HG02840 (cell line): Measurements from ENCODE around the gene MYO10.

Experiments used
- ATAC-seq: cut with Tn5 transposase; IDR thresholded peaks from one replicate; pipeline ENCODE4 v1.9.1; 2021; ENCODE audit warnings: mild to moderate bottlenecking, moderate library complexity, moderate number of reproducible peaks; ENCODE audit not compliant: unreplicated experiment, low FRiP score

Gene MYO10

GRCh38 chr5:16866795-16867576 is 69.1 kb downstream of the MYO10 start:
- ATAC-seq, result no peak

- no peak for ATAC-seq
These were observed 69.8 kb downstream of the MYO10 start for GRCh38 chr5:16866273-16866672.

- no peak for ATAC-seq
These were observed 70.9 kb downstream of the MYO10 start for GRCh38 chr5:16865151-16865550.

GRCh38 chr5:16864631-16865131 is 71.4 kb downstream of the MYO10 start:
- ATAC-seq, result no peak

- no peak for ATAC-seq
These were observed 72.6 kb downstream of the MYO10 start for GRCh38 chr5:16863469-16863946.

GRCh38 chr5:16862777-16863176 is 73.3 kb downstream of the MYO10 start:
- ATAC-seq, result no peak

GRCh38 chr5:16859346-16859745 is 76.7 kb downstream of the MYO10 start:
- ATAC-seq, result no peak

GRCh38 chr5:16858151-16858550 is 77.9 kb downstream of the MYO10 start:
- ATAC-seq, result no peak

GRCh38 chr5:16857635-16858034 is 78.5 kb downstream of the MYO10 start:
- no peak for ATAC-seq

- no peak for ATAC-seq
These were observed 79.6 kb downstream of the MYO10 start for GRCh38 chr5:16856531-16856930.

GRCh38 chr5:16855898-16856297 is 80.2 kb downstream of the MYO10 start:
- no peak for ATAC-seq

- no peak for ATAC-seq
These were observed 80.6 kb downstream of the MYO10 start for GRCh38 chr5:16855485-16855884.

GRCh38 chr5:16854351-16854750 is 81.7 kb downstream of the MYO10 start:
- ATAC-seq, result no peak

- no peak for ATAC-seq
These were observed 82.6 kb downstream of the MYO10 start for GRCh38 chr5:16853518-16853917.

GRCh38 chr5:16852251-16853005 is 83.7 kb downstream of the MYO10 start:
- no peak for ATAC-seq

- no peak for ATAC-seq
These were observed 86.3 kb downstream of the MYO10 start for GRCh38 chr5:16849775-16850174.

- ATAC-seq, result no peak
These were observed 86.9 kb downstream of the MYO10 start for GRCh38 chr5:16849181-16849580.

GRCh38 chr5:16844952-16845351 is 91.1 kb downstream of the MYO10 start:
- ATAC-seq, result no peak

- ATAC-seq, result no peak
These were observed 93.2 kb downstream of the MYO10 start for GRCh38 chr5:16842896-16843295.

GRCh38 chr5:16841416-16841815 is 94.7 kb downstream of the MYO10 start:
- no peak for ATAC-seq

- no peak for ATAC-seq
These were observed 98.8 kb downstream of the MYO10 start for GRCh38 chr5:16837305-16837704.

- no peak for ATAC-seq
These were observed 102.1 kb downstream of the MYO10 start for GRCh38 chr5:16834029-16834428.
